C4-2B (cell line): ENCODE measurements around the gene DEAF1.

Experiments used
- H3K27ac ChIP-seq: fragments of 450-650 bp; 2 replicates; pipeline ENCODE4 v1.5.1; 2017
- CTCF ChIP-seq: fragments of 450-650 bp; conservative IDR thresholded peaks from 2 replicates; pipeline ENCODE4 v1.5.1; 2017; ENCODE audit warnings: mild to moderate bottlenecking
- ZFX ChIP-seq: fragments of 450-650 bp; IDR thresholded peaks from 2 replicates; pipeline ENCODE4 v1.6.1; 2017

Gene DEAF1

GRCh38 chr11:720017-720641 lies 25.1 kb upstream of the DEAF1 start:
- H3K27ac ChIP-seq: no peak overlapping the region
- TF ChIP-seq ZFX: no peak
- no peak for TF ChIP-seq CTCF

GRCh38 chr11:719214-720016 lies 24.4 kb upstream of the DEAF1 start:
- TF ChIP-seq ZFX (no peak), CTCF (no peak)

GRCh38 chr11:714436-714835 lies 19.4 kb upstream of the DEAF1 start:
- no peak overlapping the region for H3K27ac ChIP-seq
- TF ChIP-seq CTCF: no peak
- no peak for TF ChIP-seq ZFX

More at GRCh38 chr11:719214-720016, 24.4 kb upstream of the DEAF1 start:
- H3K27ac ChIP-seq: no peak overlapping the region

- H3K27ac ChIP-seq: no peak overlapping the region
- no peak for TF ChIP-seq ZFX
- no peak for TF ChIP-seq CTCF
These were observed 14.3 kb upstream of the DEAF1 start for GRCh38 chr11:709109-709997.

GRCh38 chr11:708511-708910 lies 13.5 kb upstream of the DEAF1 start:
- H3K27ac ChIP-seq: peak overlapping the region; percentile 98; the same call in 1 of the 2 replicates

GRCh38 chr11:707817-708420 lies 12.9 kb upstream of the DEAF1 start:
- peak overlapping the region; percentile 98 for H3K27ac ChIP-seq
- TF ChIP-seq CTCF (no peak), ZFX (no peak)

More at GRCh38 chr11:708511-708910, 13.5 kb upstream of the DEAF1 start:
- TF ChIP-seq CTCF (no peak), ZFX (no peak)
